Hepatocyte (in vitro differentiated cells): ENCODE data around the gene COL6A3. TPM values are rescaled to one million over a fixed set of nuclear protein-coding genes. Genes with fewer than 3 reads are reported as not detected.

Source experiments
- DNase-seq: peaks from one replicate; pipeline ENCODE4 v3.0.0-alpha.2; 2016; ENCODE audit warnings: low spot score
- H2AFZ ChIP-seq: fragments of 200-600 bp; sonication (generic); 2 replicates; pipeline ENCODE4 v1.6.0; 2016; ENCODE audit warnings: antibody characterized with exemption, mild to moderate bottlenecking
- H3K27ac ChIP-seq: fragments of 200-600 bp; sonication (generic); 2 replicates; pipeline ENCODE4 v1.5.1; 2016; ENCODE audit warnings: mild to moderate bottlenecking
- H3K27me3 ChIP-seq: fragments of 200-600 bp; sonication (generic); 2 replicates; pipeline ENCODE4 v1.6.1; 2016
- H3K36me3 ChIP-seq: fragments of 200-600 bp; sonication (generic); replicated peaks from 2 replicates; pipeline ENCODE4 v1.5.1; 2016; ENCODE audit warnings: low read depth; ENCODE audit not compliant: insufficient read depth
- H3K4me1 ChIP-seq: fragments of 200-600 bp; sonication (generic); 2 replicates; pipeline ENCODE4 v1.5.1; 2016; ENCODE audit warnings: mild to moderate bottlenecking, moderate library complexity; ENCODE audit not compliant: insufficient read depth
- H3K4me2 ChIP-seq: fragments of 200-600 bp; sonication (generic); 2 replicates; pipeline ENCODE4 v1.6.0; 2016
- H3K4me3 ChIP-seq: fragments of 200-600 bp; sonication (generic); 2 replicates; pipeline ENCODE4 v1.5.1; 2016; ENCODE audit warnings: mild to moderate bottlenecking
- H3K79me2 ChIP-seq: fragments of 200-600 bp; sonication (generic); 2 replicates; pipeline ENCODE4 v1.6.0; 2017; ENCODE audit warnings: mild to moderate bottlenecking
- H3K9me2 ChIP-seq: fragments of 200-600 bp; sonication (generic); replicated peaks from 2 replicates; pipeline ENCODE4 v1.6.0; 2017; ENCODE audit warnings: mild to moderate bottlenecking; ENCODE audit not compliant: insufficient read depth
- H3K9me3 ChIP-seq: fragments of 200-600 bp; sonication (generic); 2 replicates; pipeline ENCODE4 v1.5.1; 2016; ENCODE audit warnings: low read depth, mild to moderate bottlenecking
- H4K20me1 ChIP-seq: fragments of 200-600 bp; sonication (generic); 2 replicates; pipeline ENCODE4 v1.6.0; 2016; ENCODE audit warnings: mild to moderate bottlenecking; ENCODE audit not compliant: insufficient read depth, poor library complexity, severe bottlenecking
- CTCF ChIP-seq: fragments of 200-600 bp; sonication (generic); IDR thresholded peaks from 2 replicates; pipeline ENCODE4 v1.5.1; 2016; ENCODE audit warnings: antibody characterized with exemption, mild to moderate bottlenecking; ENCODE audit not compliant: poor library complexity
- EZH2 ChIP-seq: fragments of 200-600 bp; sonication (generic); IDR thresholded peaks from 2 replicates; pipeline ENCODE4 v1.6.1; 2016; ENCODE audit warnings: antibody characterized with exemption, mild to moderate bottlenecking, borderline replicate concordance
- EZH2phosphoT487 ChIP-seq: fragments of 200-600 bp; sonication (generic); IDR thresholded peaks from one replicate; pipeline ENCODE4 v1.6.1; 2018; ENCODE audit warnings: antibody characterized with exemption, mild to moderate bottlenecking, low read depth, moderate library complexity; ENCODE audit not compliant: unreplicated experiment, severe bottlenecking
- WGBS: methylation state at CpG from one replicate; pipeline ENCODE4 v1.1.6; 2016; ENCODE audit warnings: low lambda C conversion rate; ENCODE audit errors: missing lambda C conversion rate; 5-methylcytosine and 5-hydroxymethylcytosine counted together
- polyA plus RNA-seq: library from polyadenylated mRNA; unstranded; fragments of >200 nt; fragmentation: Nextera tagmentation; extraction: Ambion mirVana; gene quantifications from 2 replicates; pipeline ENCODE4 v1.2.1, GENCODE V29; 2016
- total RNA-seq: library from RNA; depleted of rRNA; stranded (reverse); fragments of >200 nt; gene quantifications from 2 replicates; pipeline ENCODE4 v1.2.3, GENCODE V29; 2014

COL6A3 gene
- total and polyA plus RNA-seq, 2 experiments from 2014 or later, result 80.7 to 250 TPM

- H3K27ac ChIP-seq, result no peak overlapping the region
These were observed 34.7 kb upstream of the COL6A3 start for GRCh38 chr2:237448626-237449025.

GRCh38 chr2:237448171-237448570 lies 34.2 kb upstream of the COL6A3 start:
- no peaks in the 10 kb centered on the region for H3K9me2 ChIP-seq
- no peak for DNase-seq
- no peaks in the 10 kb centered on the region for H3K36me3 ChIP-seq
- peaks cover 5% of the 10 kb centered on the region for H3K4me1 ChIP-seq
- H2AFZ ChIP-seq, result no peak overlapping the region
- H3K4me2 ChIP-seq, result no peak overlapping the region
- TF ChIP-seq EZH2phosphoT487 (no peak), EZH2 (no peak), CTCF (no peak)
- no peaks in the 10 kb centered on the region for H3K9me3 ChIP-seq
- no peaks in the 10 kb centered on the region for H4K20me1 ChIP-seq
- H3K27me3 ChIP-seq, result no peaks in the 10 kb centered on the region
- 87% methylated on average over 7 of the region's 7 CpGs for WGBS
- no peaks in the 10 kb centered on the region for H3K79me2 ChIP-seq
- no peak overlapping the region for H3K27ac ChIP-seq
- no peak overlapping the region for H3K4me3 ChIP-seq

More at GRCh38 chr2:237448626-237449025, 34.7 kb upstream of the COL6A3 start:
- H3K4me2 ChIP-seq, result no peak overlapping the region
- no peaks in the 10 kb centered on the region for H3K9me2 ChIP-seq
- H3K27me3 ChIP-seq, result no peaks in the 10 kb centered on the region
- no peak overlapping the region for H2AFZ ChIP-seq
- peaks cover 5% of the 10 kb centered on the region for H3K4me1 ChIP-seq
- H3K9me3 ChIP-seq, result no peaks in the 10 kb centered on the region
- H4K20me1 ChIP-seq, result no peaks in the 10 kb centered on the region
- TF ChIP-seq CTCF (no peak), EZH2 (no peak), EZH2phosphoT487 (no peak)
- H3K36me3 ChIP-seq, result no peaks in the 10 kb centered on the region
- 93% methylated on average over 6 of the region's 6 CpGs for WGBS
- DNase-seq, result no peak
- H3K4me3 ChIP-seq, result no peak overlapping the region
- H3K79me2 ChIP-seq, result no peaks in the 10 kb centered on the region

GRCh38 chr2:237447496-237447895 lies 33.5 kb upstream of the COL6A3 start:
- WGBS, result 91% methylated on average over 11 of the region's 11 CpGs
- no peak overlapping the region for H3K4me2 ChIP-seq
- H3K27me3 ChIP-seq, result no peaks in the 10 kb centered on the region

More at GRCh38 chr2:237447496-237447895, 33.5 kb upstream of the COL6A3 start:
- Histone ChIP-seq H3K4me1 (peaks cover 5% of the 10 kb centered on the region), H3K9me3 (no peaks in the 10 kb centered on the region), H3K27ac (no peak overlapping the region), H3K9me2 (no peaks in the 10 kb centered on the region), H4K20me1 (no peaks in the 10 kb centered on the region), H3K79me2 (no peaks in the 10 kb centered on the region), H2AFZ (no peak overlapping the region), H3K36me3 (no peaks in the 10 kb centered on the region), H3K4me3 (no peak overlapping the region)
- no peak for DNase-seq
- TF ChIP-seq EZH2 (no peak), EZH2phosphoT487 (no peak), CTCF (no peak)
